H1 (cell line): ENCODE results near the gene C2orf74. TPM values are rescaled to one million over a fixed set of nuclear protein-coding genes. Genes with fewer than 3 reads are reported as not detected.

Source experiments
- polyA plus RNA-seq, 7 experiments: library from polyadenylated mRNA; depleted of rRNA in 3 of 7; stranded (reverse) in 5 of 7; unstranded in 2 of 7; fragments of >200 nt in 5 of 7; fragments of 200-250 nt in 2 of 7; gene quantifications; 1 replicate in 5 of 7; 2 replicates in 1 of 7; 4 replicates in 1 of 7; pipeline versions ENCODE4 v1.2.1 to v1.2.3, GENCODE V29; 2011 to 2013; ENCODE audit warnings: missing spikeins in 2 of 7, mixed read lengths in 2 of 7
- total RNA-seq: library from RNA; stranded (reverse); fragmentation: NEBNext Ultra II Directional; extraction: Animal tissue kit (Norgen Biotek cat#: 25700); gene quantifications from 2 replicates; pipeline ENCODE4 v1.2.1, GENCODE V29; 2021
- TF ChIP-seq, protein P1 (sequence below), 3 experiments: IDR thresholded peaks; 1 replicate in 2 of 3; 2 replicates in 1 of 3; pipeline versions ENCODE4 v1.5.1 to v1.6.1; 2011; ENCODE audit warnings: low read length in 3 of 3, mild to moderate bottlenecking in 3 of 3, inconsistent platforms in 2 of 3, low read depth in 1 of 3, moderate library complexity in 1 of 3; ENCODE audit not compliant: insufficient read depth in 1 of 3; ENCODE audit errors: control extremely low read depth in 1 of 3

The C2orf74 gene
- total and polyA plus RNA-seq, 2 of the 8 experiments (the other 6 are each of a cell fraction or from before 2014, with no cell fraction given): 2.6 to 9.3 TPM

DNA sequence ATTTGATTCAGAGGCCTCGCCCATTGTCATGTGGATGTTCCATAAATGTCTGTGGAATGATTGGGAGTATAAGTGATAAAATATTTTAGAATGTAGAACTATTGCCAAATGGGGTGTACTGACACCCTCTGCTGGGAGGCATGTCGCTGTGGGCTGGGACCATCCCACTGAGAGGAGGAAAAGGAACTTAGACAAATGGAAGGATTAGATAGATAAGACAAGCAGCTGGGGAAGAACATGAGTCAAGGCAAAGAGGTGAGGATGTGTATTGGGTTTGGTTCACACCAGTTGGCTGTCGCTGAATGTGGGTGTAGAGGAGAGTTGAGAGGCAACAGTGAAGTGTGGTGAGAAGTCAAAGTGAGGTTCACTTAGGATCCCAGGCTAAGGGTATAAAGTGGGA is 4.0 kb downstream of the C2orf74 start (continued):
- TF ChIP-seq, protein P1, sequence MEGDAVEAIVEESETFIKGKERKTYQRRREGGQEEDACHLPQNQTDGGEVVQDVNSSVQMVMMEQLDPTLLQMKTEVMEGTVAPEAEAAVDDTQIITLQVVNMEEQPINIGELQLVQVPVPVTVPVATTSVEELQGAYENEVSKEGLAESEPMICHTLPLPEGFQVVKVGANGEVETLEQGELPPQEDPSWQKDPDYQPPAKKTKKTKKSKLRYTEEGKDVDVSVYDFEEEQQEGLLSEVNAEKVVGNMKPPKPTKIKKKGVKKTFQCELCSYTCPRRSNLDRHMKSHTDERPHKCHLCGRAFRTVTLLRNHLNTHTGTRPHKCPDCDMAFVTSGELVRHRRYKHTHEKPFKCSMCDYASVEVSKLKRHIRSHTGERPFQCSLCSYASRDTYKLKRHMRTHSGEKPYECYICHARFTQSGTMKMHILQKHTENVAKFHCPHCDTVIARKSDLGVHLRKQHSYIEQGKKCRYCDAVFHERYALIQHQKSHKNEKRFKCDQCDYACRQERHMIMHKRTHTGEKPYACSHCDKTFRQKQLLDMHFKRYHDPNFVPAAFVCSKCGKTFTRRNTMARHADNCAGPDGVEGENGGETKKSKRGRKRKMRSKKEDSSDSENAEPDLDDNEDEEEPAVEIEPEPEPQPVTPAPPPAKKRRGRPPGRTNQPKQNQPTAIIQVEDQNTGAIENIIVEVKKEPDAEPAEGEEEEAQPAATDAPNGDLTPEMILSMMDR (IDR thresholded peaks at IDR 0.05; ENCODE audit: control extremely low read depth in 1 of 3, insufficient read depth in 1 of 3, low read depth in 1 of 3, low read length in 3 of 3): no peak
- TF ChIP-seq, all 59 proteins: peak for 0
